ENCODE measurements around the gene ATXN7L2.

The ATXN7L2 gene

GRCh38 chr1:109522026-109522425 is 38.3 kb downstream of the ATXN7L2 start:
- Histone ChIP-seq H3K36me3 (replicated peaks; ENCODE audit: insufficient read depth, low read length) (no peaks in the 10 kb centered on the region), H3K4me3 (ENCODE audit: low read length) (no peak overlapping the region), H3F3A (ENCODE audit: insufficient read depth, low read length) (no peaks in the 10 kb centered on the region), H4K20me1 (ENCODE audit: insufficient read depth, low read length) (no peaks in the 10 kb centered on the region), H3K27ac (ENCODE audit: low read length) (no peak overlapping the region), H3K4me2 (ENCODE audit: low read depth, low read length) (no peak overlapping the region), H2AFZ (ENCODE audit: low read length) (no peak overlapping the region), H3K79me2 (ENCODE audit: low read length) (no peaks in the 10 kb centered on the region), H3K9me2 (replicated peaks; ENCODE audit: insufficient read depth, low read length) (no peaks in the 10 kb centered on the region), H3K9ac (ENCODE audit: low read length) (no peak overlapping the region), H3K27me3 (replicated peaks; ENCODE audit: insufficient read depth, low read length) (no peaks in the 10 kb centered on the region), H3K9me3 (replicated peaks; ENCODE audit: insufficient read depth, low read length) (no peaks in the 10 kb centered on the region), H3K4me1 (ENCODE audit: low read length) (no peaks in the 10 kb centered on the region)
- DNase-seq, result no peak
- TF ChIP-seq EZH2 (optimal IDR thresholded peaks at IDR 0.05; ENCODE audit: low read depth, low read length), result no peak
- no peak for TF ChIP-seq CTCF (IDR thresholded peaks at IDR 0.05; ENCODE audit: low read length)
- TF ChIP-seq EZH2phosphoT487 (IDR thresholded peaks at IDR 0.05; ENCODE audit: low read length), result no peak

GRCh38 chr1:109523706-109524105 is 40.0 kb downstream of the ATXN7L2 start:
- H3K9me2 ChIP-seq (replicated peaks; ENCODE audit: insufficient read depth, low read length), result no peaks in the 10 kb centered on the region
- H3K4me1 ChIP-seq (ENCODE audit: low read length), result no peaks in the 10 kb centered on the region
- no peaks in the 10 kb centered on the region for H3K36me3 ChIP-seq (replicated peaks; ENCODE audit: insufficient read depth, low read length)
- H3F3A ChIP-seq (ENCODE audit: insufficient read depth, low read length), result no peaks in the 10 kb centered on the region
- no peak for TF ChIP-seq CTCF (IDR thresholded peaks at IDR 0.05; ENCODE audit: low read length)
- no peak for TF ChIP-seq EZH2phosphoT487 (IDR thresholded peaks at IDR 0.05; ENCODE audit: low read length)
- no peak for TF ChIP-seq EZH2 (optimal IDR thresholded peaks at IDR 0.05; ENCODE audit: low read depth, low read length)
- H3K27me3 ChIP-seq (replicated peaks; ENCODE audit: insufficient read depth, low read length), result no peaks in the 10 kb centered on the region
- no peak overlapping the region for H3K9ac ChIP-seq (ENCODE audit: low read length)
- H3K4me2 ChIP-seq (ENCODE audit: low read depth, low read length), result no peak overlapping the region
- H2AFZ ChIP-seq (ENCODE audit: low read length), result no peak overlapping the region
- no peaks in the 10 kb centered on the region for H4K20me1 ChIP-seq (ENCODE audit: insufficient read depth, low read length)
- H3K9me3 ChIP-seq (replicated peaks; ENCODE audit: insufficient read depth, low read length), result no peaks in the 10 kb centered on the region
- no peak overlapping the region for H3K4me3 ChIP-seq (ENCODE audit: low read length)
- no peak for DNase-seq
- H3K27ac ChIP-seq (ENCODE audit: low read length), result no peak overlapping the region
- no peaks in the 10 kb centered on the region for H3K79me2 ChIP-seq (ENCODE audit: low read length)

- no peak overlapping the region for H3K4me3 ChIP-seq (ENCODE audit: low read length)
- no peaks in the 10 kb centered on the region for H3K79me2 ChIP-seq (ENCODE audit: low read length)
- H3K4me2 ChIP-seq (ENCODE audit: low read depth, low read length), result no peak overlapping the region
- H3K9me2 ChIP-seq (replicated peaks; ENCODE audit: insufficient read depth, low read length), result no peaks in the 10 kb centered on the region
- H3K27me3 ChIP-seq (replicated peaks; ENCODE audit: insufficient read depth, low read length), result no peaks in the 10 kb centered on the region
- no peak for TF ChIP-seq EZH2 (optimal IDR thresholded peaks at IDR 0.05; ENCODE audit: low read depth, low read length)
- no peak for TF ChIP-seq EZH2phosphoT487 (IDR thresholded peaks at IDR 0.05; ENCODE audit: low read length)
- TF ChIP-seq CTCF (IDR thresholded peaks at IDR 0.05; ENCODE audit: low read length), result no peak
- H3K27ac ChIP-seq (ENCODE audit: low read length), result no peak overlapping the region
- H3K4me1 ChIP-seq (ENCODE audit: low read length), result no peaks in the 10 kb centered on the region
- H3K9ac ChIP-seq (ENCODE audit: low read length), result no peak overlapping the region
- DNase-seq, result no peak
- H3K36me3 ChIP-seq (replicated peaks; ENCODE audit: insufficient read depth, low read length), result no peaks in the 10 kb centered on the region
- H3F3A ChIP-seq (ENCODE audit: insufficient read depth, low read length), result no peaks in the 10 kb centered on the region
- no peaks in the 10 kb centered on the region for H3K9me3 ChIP-seq (replicated peaks; ENCODE audit: insufficient read depth, low read length)
- no peak overlapping the region for H2AFZ ChIP-seq (ENCODE audit: low read length)
- H4K20me1 ChIP-seq (ENCODE audit: insufficient read depth, low read length), result no peaks in the 10 kb centered on the region
Measured at GRCh38 chr1:109527098-109527811, 43.5 kb downstream of the ATXN7L2 start.

All from MM.1S (cell line).